CD4-positive, alpha-beta T cell treated with Interleukin-15 for 1 hour (primary cell): ENCODE results near the gene FANCG.
A peak's percentile ranks its signal among the peaks of the same experiment; 100 is the strongest.

Experiments
- DNase-seq: peaks from one replicate; pipeline ENCODE4 v3.0.0-alpha.2; 2020

The FANCG gene

DNA sequence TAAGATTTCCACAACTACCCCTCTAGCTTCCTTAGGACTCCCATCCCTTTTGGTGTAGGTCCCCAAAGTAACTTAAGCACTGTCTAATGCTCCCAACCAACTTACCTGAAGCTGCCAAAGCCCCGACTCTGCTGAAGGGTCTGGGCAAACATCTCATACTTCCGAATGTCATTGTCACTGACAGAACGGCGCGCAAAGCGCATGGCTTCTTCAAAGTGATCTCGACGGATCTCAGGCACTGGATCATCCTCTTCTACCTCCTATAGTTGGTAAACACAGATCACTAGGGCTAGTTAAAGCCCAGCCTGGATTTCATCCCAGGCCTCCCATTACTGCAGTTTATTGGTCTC, 22.5 kb downstream of the FANCG start:
- DNase-seq, result no peak

DNA sequence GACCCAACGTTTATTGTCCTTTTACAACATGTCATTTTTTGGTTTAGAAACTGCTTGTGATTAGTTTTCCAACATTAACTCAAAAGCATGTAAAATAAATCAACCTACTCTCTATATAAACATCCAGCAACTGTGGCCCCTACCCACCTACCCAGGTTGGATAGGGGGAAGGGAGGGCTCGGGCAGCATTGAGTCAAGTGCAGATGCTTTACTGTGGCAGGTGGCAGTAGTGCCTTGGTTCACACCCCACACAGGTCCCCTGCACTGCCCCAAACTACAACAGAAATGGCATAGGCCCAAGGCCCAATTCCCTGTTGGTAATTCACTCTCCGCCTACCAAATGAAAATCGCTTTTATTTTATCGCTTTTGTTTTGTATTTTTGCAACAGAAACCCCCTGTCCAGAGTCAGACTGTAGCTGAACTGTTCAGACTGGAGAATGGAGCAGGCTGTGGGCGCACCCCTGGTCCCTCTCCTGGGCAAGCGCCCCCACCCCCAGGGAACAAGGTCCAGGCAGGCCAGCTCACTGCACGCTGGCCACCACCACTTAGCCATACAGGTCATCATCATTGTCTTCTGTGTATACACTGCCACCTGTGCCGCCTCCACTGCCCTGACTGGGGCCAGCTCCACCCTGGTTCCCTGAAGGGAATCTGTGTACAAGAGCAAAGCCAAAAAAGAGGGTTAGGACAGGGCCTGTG, 23.0 kb downstream of the FANCG start:
- no peak for DNase-seq

DNA sequence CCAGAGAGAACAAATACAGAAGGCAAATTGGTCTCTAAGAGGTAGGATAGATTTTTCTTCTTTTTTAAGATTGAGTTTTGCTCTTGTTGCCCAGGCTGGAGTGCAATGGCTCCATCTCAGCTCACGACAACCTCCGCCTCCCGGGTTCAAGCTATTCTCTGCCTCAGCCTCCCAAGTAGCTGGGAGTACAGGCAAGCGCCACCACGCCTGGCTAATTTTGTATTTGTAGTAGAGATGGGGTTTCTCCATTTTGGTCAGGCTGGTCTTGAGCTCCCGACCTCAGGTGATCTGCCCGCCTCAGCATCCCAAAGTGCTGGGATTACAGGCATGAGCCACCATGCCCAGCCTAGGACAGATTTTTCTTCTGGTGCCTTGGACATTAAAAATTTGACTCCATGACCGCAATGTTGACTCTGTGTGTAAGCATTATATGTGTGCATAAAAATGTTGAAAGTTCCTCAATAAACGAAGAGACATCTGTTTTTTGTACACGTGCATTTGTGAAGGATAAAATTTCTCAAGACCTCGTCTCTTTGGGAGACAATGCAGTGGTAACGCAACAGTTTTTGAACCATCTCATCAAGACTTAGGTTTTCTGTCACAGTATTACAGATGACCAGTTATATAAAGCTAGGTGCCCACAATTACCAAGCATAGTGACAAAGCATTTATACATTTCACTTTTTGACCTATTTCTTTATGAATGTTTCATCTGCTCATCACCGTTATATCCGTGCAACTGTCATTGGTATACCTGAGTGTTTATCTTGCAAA, 24.7 kb downstream of the FANCG start:
- no peak for DNase-seq

- DNase-seq, result no peak
These were observed 25.4 kb downstream of the FANCG start for GRCh38 chr9:35054185-35054835.

DNA sequence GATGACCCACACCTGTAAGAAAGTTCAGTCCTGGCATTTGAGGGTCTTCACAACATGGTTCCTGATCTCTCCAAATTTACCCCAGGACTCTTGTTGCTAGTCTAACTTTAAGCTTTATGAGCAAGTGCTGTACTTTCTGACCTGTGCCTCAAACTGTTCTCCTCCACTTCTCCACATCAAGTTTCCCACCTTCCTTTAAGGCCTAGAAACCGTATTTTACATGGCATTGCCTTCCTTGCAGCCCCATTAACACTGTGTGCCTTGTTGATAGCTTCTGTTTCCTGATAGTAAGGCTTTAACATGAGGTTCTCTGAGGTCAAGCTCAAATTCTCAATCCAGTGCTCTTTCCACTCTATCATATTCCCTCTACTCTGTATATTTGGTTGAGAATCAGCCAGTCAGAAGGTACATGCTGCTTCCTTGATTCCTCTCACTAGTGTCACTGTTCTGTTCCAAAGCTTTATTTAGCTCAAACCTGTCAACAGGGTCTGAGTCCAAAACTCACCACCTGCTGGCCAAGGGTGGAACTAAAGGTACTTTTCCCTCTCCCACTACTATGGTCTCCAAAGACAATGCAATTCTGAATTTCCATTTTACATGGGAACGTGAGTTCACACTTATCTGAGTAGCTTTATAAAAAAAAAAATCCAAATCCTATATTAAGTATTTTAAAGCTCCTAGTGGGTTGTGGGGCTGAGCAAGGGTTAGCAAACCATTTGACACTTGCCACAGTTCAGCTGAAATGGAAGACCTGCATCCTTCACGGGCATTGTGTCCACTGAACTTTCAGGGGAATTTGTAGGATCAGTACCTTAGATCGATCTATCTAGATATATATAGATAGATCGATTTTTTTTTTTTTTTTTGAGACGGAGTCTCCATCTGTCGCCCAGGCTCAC, 28.4 kb downstream of the FANCG start:
- DNase-seq, result peak; percentile 37

DNA sequence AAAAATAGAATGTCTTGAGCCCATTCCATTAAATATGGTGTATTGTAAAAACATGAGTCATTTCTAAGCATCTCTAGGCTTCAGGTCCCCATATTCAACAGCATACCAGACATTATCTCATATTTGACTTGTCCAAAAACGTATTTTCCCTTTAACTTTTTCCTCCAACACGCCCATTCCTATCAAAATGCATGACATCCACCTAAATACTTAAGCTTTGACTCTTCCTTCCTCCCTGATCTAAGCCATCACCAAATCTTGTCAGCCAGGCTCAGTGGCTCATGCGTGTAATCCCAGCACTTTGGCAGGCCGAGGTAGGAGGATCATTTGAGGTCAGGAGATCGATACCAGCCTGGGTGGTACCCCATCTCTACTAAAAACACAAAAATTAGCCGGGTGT, 31.2 kb downstream of the FANCG start:
- DNase-seq, result no peak

GRCh38 chr9:35044071-35044470, 35.7 kb downstream of the FANCG start:
- DNase-seq, result no peak

DNA sequence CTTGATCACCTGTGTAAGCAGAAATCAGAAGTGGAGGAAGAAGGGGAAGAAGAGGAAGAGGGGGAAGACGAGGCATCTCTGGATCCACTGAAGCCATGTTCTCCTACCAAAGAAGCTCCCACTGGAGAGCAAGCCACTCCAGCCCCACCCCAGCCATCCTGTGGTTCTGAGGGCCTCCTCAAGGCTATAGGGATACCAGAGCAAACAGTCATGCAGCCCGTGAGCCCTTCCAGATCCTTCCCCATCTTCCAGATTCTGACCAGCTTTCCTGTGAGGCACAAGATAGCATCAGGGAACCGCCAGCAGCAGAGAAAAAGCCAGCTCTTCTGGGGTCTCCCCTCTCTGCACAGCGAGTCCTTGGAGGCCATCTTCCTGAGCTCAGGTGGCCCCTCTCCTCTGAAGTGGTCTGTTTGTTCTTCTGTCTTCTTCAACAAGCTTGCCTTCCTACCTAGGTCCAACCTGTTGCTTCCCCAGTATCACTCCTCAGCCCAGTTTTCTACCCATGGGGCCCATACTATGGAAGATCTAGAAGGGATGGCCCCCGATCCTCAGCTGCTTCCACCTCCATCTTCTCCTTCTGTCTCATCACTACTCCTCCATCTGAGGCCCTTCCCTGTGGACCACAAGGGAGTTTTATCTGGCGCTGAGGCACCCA, 36.7 kb downstream of the FANCG start:
- no peak for DNase-seq

GRCh38 chr9:35042081-35042604, 37.6 kb downstream of the FANCG start:
- no peak for DNase-seq

DNA sequence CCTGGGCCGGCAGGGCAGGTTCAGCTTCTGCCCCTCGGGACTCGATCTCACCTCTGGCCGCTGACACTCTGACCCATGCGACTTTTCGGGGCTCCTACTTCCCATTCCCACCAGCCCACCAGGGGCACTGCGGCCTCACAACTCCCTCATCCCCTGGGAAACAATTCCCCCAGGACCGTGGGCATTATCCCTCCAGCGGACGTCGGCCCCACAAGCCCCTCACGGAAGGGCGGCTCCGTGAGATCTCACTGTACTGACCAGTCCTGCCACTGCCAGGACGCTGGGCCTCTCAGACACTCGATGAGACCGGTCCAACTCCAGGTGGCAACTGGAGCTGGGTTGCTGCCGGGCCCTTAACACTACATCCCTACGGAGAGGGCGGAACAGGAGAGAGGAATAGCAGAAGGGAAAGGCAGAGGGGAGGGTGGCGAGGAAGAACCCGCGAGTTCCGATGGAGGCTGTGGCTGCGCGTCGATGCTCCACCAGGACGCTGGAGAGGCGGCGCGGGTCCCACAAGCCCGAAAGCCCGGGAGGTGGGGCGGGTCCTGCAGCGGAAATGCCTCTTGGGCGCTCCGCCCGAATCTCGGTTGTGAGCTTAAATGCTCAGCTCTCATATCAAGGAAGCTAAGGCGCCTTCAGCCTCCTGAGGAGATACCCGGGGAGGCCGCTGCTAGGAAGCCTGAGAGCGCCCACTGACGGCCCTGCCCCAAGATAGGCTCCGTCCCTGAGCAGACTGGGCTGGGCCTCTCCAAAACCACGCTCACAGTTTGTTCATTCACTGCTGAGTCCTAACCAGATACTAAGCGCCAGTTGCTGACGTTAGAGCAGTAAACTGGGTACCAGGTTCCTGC, 43.7 kb downstream of the FANCG start:
- DNase-seq, result peak; percentile 46

DNA sequence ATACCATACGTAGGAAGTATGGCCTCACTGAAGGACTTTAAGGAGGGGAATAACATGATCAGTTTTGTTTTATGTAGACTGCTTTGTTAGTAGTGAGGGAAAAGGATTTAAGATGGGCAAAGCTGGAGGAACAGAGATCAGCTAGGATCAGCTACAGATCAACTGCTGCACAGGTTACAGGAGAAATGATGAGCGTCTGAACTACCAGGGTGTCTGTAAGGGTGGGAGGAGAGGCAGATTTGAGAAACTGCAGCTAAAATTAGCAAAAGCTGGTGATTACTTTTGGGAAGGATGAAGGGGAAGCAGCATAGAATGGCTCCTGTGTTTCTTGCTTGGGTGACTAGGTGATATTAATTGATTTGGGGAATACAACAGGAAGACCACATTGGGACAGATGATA, 46.6 kb downstream of the FANCG start:
- DNase-seq, result no peak

- DNase-seq, result no peak
These were observed 49.9 kb downstream of the FANCG start for GRCh38 chr9:35029852-35030251.

DNA sequence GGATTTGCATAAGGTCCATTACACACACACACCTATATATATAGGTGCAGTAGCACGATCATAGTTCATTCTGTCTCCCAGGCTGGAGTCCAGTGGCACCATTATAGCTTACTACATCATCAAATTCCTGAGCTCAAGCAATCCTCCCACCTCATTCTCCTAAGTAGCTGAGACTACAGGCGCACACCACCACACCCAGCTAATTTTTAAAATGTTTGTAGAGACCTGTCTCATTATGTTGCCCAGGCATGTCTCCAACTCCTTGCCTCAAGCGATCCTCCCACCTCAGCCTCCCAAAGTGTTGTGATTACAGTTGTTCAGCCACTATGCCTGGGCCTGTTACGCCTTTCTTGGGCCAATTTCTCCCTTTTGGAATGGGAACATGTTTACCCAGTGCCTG, 50.5 kb downstream of the FANCG start:
- DNase-seq, result no peak

- no peak for DNase-seq
These were observed 51.4 kb downstream of the FANCG start for GRCh38 chr9:35028341-35028740.

DNA sequence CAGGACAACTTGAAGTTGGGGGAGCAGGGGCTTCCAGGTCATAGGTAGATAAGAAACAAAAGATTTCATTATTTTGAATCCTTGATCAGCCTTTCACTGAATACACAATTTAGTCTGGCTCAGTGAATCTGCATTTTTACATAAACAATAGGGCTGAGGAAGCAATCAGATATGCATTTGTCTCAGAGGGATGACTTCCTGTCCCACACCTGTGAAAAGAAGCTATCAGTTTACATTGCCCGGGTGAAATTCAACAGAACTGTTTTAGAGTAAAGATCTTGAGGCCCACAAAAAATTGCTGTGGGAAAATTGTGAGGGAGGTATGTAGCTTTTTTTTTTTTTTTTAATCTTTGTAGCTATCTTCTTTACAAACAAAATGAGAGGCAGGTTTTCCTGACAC, 51.9 kb downstream of the FANCG start:
- DNase-seq, result no peak

DNA sequence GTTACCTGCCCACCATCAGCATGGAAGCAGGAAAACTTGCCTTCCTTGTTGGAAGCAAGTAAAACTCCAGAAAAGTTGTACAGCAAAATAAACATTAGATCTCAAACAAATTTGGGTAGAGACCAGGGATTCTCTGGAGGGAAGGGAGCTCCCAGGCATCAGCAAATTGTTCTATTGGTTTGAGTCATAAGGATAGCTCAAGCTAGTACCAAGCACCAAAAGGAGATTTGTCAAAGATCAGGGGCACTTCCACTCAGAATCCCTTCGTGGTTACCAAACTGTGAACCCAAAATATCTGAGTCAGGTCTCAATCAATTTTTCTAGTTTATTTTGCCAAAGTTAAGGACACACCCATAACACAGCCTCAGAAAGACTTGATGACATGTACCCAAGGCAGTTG, 52.4 kb downstream of the FANCG start:
- DNase-seq, result no peak

DNA sequence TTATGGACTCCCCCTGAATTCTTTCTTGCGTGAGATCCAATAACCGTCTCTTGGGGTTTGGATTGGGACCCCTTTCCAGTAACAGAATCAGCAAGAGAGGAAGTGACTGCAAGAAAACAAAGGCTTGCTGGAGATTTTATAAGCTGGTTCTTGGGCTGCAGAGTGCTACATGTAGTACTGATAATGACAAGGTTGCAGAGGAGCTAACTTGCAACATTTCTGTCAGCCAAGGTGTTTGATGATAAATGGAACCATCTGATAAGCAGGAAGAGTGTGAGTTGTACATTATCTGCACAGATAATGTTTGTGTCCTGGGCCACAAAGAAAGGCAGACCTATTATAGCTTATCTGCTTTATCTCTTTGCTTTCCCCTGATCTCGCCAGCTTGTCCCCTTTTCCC, 53.1 kb downstream of the FANCG start:
- DNase-seq, result no peak
